ENCODE data around the gene PABPN1. TPM values are rescaled to one million over a fixed set of nuclear protein-coding genes. Genes with fewer than 3 reads are reported as not detected.

Gene PABPN1
- total RNA-seq, 2 donors from 2014 or later = 293 TPM

DNA sequence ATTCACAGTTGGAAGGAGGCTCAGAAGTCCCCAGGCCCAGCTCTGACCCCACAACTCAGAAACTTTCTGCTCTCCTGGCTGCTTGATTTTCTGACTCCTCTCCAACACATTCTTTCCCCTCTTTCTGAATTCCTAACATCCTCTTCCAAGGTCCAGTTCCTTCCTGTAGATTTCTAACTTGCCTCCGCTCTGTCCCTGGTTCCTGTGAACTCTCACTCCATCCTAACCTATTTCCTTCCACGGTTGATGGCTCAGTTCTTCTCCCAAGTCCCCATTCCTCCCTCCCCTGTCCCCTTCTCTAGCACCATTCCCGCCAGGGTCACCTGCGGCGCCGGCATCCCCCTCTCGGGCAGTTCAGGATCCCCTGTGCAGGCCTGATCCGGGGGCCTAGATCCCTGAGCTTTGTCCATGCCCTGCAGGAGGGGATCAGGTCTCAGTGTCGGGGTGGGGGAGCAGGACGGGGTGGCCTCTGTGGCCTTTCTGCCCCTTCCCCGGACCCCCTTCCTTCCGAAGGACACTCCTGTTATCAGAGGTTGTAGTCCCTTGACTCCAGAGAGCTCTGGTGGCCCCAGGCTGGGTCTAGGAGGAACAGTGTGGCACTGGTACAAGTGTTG, 37.4 kb downstream of the PABPN1 start:
- Histone ChIP-seq H3K27me3 (ENCODE audit: control insufficient read depth, insufficient read depth, low read length, poor library complexity, severe bottlenecking) (no peaks in the 10 kb centered on the region), H3K9me3 (ENCODE audit: control insufficient read depth, low read length) (no peaks in the 10 kb centered on the region), H3K27ac (ENCODE audit: low read depth, low read length) (peak overlapping the region; percentile 38), H3K4me1 (ENCODE audit: control insufficient read depth, insufficient read depth, low read length) (peaks cover 5% of the 10 kb centered on the region), H3K9ac (ENCODE audit: extremely low read depth, low read length, poor library complexity, severe bottlenecking) (peak overlapping the region; percentile 15), H3K36me3 (ENCODE audit: control insufficient read depth, insufficient read depth, low read length) (peaks cover 55% of the 10 kb centered on the region), H3K4me3 (ENCODE audit: low read length) (no peak overlapping the region)
- no peak for DNase-seq
- H3K4me1 Mint-ChIP-seq = peaks cover 21% of the 10 kb centered on the region
- WGBS, 2 experiments (ENCODE audit: insufficient coverage in 1 of 2, insufficient read length in 1 of 2) = 93 to 97% methylated on average over 11 to 12 of the region's 12 CpGs
- peaks cover 15% of the 10 kb centered on the region for H3K27me3 Mint-ChIP-seq (ENCODE audit: insufficient read depth)
- peak overlapping the region; percentile 17 for H3K4me3 Mint-ChIP-seq
- peak overlapping the region; percentile 87 for H3K27ac Mint-ChIP-seq
- TF ChIP-seq, protein P1, sequence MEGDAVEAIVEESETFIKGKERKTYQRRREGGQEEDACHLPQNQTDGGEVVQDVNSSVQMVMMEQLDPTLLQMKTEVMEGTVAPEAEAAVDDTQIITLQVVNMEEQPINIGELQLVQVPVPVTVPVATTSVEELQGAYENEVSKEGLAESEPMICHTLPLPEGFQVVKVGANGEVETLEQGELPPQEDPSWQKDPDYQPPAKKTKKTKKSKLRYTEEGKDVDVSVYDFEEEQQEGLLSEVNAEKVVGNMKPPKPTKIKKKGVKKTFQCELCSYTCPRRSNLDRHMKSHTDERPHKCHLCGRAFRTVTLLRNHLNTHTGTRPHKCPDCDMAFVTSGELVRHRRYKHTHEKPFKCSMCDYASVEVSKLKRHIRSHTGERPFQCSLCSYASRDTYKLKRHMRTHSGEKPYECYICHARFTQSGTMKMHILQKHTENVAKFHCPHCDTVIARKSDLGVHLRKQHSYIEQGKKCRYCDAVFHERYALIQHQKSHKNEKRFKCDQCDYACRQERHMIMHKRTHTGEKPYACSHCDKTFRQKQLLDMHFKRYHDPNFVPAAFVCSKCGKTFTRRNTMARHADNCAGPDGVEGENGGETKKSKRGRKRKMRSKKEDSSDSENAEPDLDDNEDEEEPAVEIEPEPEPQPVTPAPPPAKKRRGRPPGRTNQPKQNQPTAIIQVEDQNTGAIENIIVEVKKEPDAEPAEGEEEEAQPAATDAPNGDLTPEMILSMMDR (conservative IDR thresholded peaks at IDR 0.05) = no peak
- no peaks in the 10 kb centered on the region for H3K9me3 Mint-ChIP-seq
- H3K36me3 Mint-ChIP-seq (ENCODE audit: low read depth) = peaks cover 37% of the 10 kb centered on the region

DNA sequence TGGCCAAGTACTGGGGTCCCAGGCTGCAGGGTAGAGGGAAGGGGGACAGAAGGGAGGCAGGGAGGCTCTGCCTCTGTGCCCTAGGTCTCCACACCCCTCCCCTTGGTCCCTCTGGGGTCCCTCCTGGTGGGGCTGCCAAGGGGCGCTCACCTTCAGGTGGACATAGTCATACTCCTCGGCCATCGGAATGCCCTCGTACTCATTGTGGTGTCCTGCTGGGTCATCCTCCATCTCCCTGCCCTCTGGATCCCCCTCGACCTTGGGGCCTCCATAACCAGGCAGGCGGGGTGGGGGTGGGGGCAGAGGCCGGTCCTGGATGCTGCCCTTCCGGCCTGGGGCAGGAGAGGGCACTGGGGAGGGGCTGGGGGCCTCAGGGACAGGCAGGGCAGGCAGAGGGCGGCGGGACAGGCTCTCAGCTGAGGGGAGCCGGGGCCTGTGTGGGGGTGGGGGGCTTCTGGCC, 37.9 kb downstream of the PABPN1 start:
- H3K9me3 ChIP-seq (ENCODE audit: control insufficient read depth, low read length) = no peaks in the 10 kb centered on the region
- no peak for DNase-seq
- Mint-ChIP-seq H3K36me3 (ENCODE audit: low read depth) (peaks cover 41% of the 10 kb centered on the region), H3K4me3 (no peak overlapping the region), H3K27me3 (ENCODE audit: insufficient read depth) (peaks cover 10% of the 10 kb centered on the region), H3K9me3 (no peaks in the 10 kb centered on the region), H3K4me1 (peaks cover 24% of the 10 kb centered on the region), H3K27ac (no peak overlapping the region)
- H3K27me3 ChIP-seq (ENCODE audit: control insufficient read depth, insufficient read depth, low read length, poor library complexity, severe bottlenecking) = no peaks in the 10 kb centered on the region
- no peak overlapping the region for H3K9ac ChIP-seq (ENCODE audit: extremely low read depth, low read length, poor library complexity, severe bottlenecking)
- H3K36me3 ChIP-seq (ENCODE audit: control insufficient read depth, insufficient read depth, low read length) = peaks cover 57% of the 10 kb centered on the region
- no peak overlapping the region for H3K4me3 ChIP-seq (ENCODE audit: low read length)
- WGBS, 2 experiments (ENCODE audit: insufficient coverage in 1 of 2, insufficient read length in 1 of 2) = 97 to 100% methylated on average over 2 to 11 of the region's 11 CpGs
- H3K4me1 ChIP-seq (ENCODE audit: control insufficient read depth, insufficient read depth, low read length) = peaks cover 5% of the 10 kb centered on the region
- peak overlapping the region; percentile 38 for H3K27ac ChIP-seq (ENCODE audit: low read depth, low read length)
- TF ChIP-seq, protein P1 (conservative IDR thresholded peaks at IDR 0.05) = no peak

DNA sequence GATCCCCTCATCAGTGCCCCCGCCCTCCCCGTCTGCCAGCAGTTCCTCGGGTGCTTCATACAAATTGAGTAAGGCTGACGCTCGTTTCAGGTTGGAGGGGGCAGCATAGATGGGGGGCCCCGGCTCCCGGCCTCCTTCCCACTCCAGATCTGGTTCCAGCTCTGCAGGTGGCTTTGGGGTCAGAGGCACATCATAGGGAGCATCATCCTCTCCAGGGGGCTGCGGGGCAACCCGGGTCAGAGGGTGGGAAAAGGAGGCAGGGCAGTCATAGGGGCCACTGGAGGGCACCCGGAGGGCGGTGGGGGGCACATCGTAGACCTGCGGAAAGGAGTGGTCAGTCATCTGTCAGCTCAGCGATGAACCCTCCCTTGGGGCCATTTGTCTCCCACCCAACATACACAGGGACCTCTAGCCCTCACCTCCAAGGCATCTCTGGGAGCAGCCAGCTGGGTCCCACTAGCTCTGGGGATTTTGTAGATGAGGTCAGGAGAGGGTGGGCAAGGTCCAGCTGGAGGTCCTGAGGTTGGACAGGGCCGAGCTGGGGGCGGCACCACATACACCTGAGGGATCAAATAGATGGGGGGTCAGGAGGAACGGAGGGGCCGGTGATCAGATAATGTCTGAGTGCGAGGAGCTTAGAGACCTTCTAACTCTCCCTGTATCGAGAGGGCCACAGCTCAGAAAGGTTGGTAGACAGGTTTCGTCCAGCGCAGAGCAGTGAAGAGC, 38.6 kb downstream of the PABPN1 start:
- Mint-ChIP-seq H3K36me3 (ENCODE audit: low read depth) (peaks cover 44% of the 10 kb centered on the region), H3K4me1 (peaks cover 29% of the 10 kb centered on the region), H3K4me3 (no peak overlapping the region), H3K27me3 (ENCODE audit: insufficient read depth) (peaks cover 3% of the 10 kb centered on the region), H3K27ac (no peak overlapping the region), H3K9me3 (no peaks in the 10 kb centered on the region)
- Histone ChIP-seq H3K36me3 (ENCODE audit: control insufficient read depth, insufficient read depth, low read length) (peaks cover 57% of the 10 kb centered on the region), H3K9ac (ENCODE audit: extremely low read depth, low read length, poor library complexity, severe bottlenecking) (no peak overlapping the region), H3K4me3 (ENCODE audit: low read length) (no peak overlapping the region), H3K4me1 (ENCODE audit: control insufficient read depth, insufficient read depth, low read length) (peaks cover 5% of the 10 kb centered on the region), H3K27me3 (ENCODE audit: control insufficient read depth, insufficient read depth, low read length, poor library complexity, severe bottlenecking) (no peaks in the 10 kb centered on the region), H3K27ac (ENCODE audit: low read depth, low read length) (no peak overlapping the region), H3K9me3 (ENCODE audit: control insufficient read depth, low read length) (no peaks in the 10 kb centered on the region)
- DNase-seq = no peak
- TF ChIP-seq, protein P1 (conservative IDR thresholded peaks at IDR 0.05) = no peak
- 95% methylated on average over 10 to 22 of the region's 22 CpGs for WGBS, 2 experiments (ENCODE audit: insufficient coverage in 1 of 2, insufficient read length in 1 of 2)
